Cardiac fibroblast (primary cell): ENCODE measurements around the gene KLK14.

Experiments used
- DNase-seq, 2 donors: peaks; one replicate each; pipeline versions ENCODE4 v3.0.0 to v3.0.0-alpha.2; 2010; ENCODE audit warnings: low read depth in 2 of 2
- H3K4me3 ChIP-seq, 2 donors: replicated peaks in 1 of 2; 1 replicate in 1 of 2; 2 replicates in 1 of 2; pipeline ENCODE4 v1.5.1; 2011; ENCODE audit warnings: low read depth in 2 of 2, low read length in 2 of 2, mild to moderate bottlenecking in 2 of 2, moderate library complexity in 1 of 2
- CTCF ChIP-seq: IDR thresholded peaks from one replicate; pipeline ENCODE4 v1.5.1; 2011; ENCODE audit warnings: low read depth, mild to moderate bottlenecking, low read length, inconsistent platforms

The KLK14 gene

GRCh38 chr19:51097166-51097738, 14.6 kb upstream of the KLK14 start:
- DNase-seq = peak; percentile 66 to 71
- no peak overlapping the region for H3K4me3 ChIP-seq
- TF ChIP-seq CTCF = peak; percentile 67

GRCh38 chr19:51096473-51097165, 13.9 kb upstream of the KLK14 start:
- H3K4me3 ChIP-seq = no peak overlapping the region
- TF ChIP-seq CTCF = no peak

DNA sequence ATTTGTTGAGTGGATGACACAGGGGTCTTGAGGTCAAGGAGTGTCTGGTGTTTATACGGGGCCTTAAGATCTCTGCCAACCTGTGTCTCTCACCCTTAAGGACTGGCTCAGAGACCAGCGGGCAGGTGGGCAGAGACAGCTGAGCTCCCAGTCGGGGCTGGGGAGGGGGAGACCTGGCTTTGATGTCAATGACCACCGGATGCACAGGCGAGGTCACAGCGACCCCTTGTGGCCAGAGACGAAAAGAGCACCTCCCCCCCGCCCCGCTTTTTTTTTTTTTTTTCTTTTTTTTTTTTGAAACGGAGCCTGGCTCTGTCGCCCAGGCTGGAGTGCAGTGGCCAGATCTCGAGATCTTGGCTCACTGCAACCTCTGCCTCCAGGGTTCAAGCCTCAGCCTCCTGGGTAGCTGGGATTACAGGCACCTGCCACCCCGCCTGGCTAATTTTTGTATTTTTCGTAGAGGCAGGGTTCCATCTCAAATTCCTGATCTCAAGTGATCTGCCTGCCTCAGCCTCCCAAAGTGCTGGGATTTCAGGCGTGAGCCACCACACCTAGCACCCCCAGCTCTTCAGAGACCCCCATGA, 12.1 kb upstream of the KLK14 start:
- peak; percentile 56 for TF ChIP-seq CTCF
- no peak overlapping the region for H3K4me3 ChIP-seq
- DNase-seq = peak; percentile 14 to 26

More at GRCh38 chr19:51096473-51097165, 13.9 kb upstream of the KLK14 start:
- peak in 1 of 2 donors; percentile 10 for DNase-seq

DNA sequence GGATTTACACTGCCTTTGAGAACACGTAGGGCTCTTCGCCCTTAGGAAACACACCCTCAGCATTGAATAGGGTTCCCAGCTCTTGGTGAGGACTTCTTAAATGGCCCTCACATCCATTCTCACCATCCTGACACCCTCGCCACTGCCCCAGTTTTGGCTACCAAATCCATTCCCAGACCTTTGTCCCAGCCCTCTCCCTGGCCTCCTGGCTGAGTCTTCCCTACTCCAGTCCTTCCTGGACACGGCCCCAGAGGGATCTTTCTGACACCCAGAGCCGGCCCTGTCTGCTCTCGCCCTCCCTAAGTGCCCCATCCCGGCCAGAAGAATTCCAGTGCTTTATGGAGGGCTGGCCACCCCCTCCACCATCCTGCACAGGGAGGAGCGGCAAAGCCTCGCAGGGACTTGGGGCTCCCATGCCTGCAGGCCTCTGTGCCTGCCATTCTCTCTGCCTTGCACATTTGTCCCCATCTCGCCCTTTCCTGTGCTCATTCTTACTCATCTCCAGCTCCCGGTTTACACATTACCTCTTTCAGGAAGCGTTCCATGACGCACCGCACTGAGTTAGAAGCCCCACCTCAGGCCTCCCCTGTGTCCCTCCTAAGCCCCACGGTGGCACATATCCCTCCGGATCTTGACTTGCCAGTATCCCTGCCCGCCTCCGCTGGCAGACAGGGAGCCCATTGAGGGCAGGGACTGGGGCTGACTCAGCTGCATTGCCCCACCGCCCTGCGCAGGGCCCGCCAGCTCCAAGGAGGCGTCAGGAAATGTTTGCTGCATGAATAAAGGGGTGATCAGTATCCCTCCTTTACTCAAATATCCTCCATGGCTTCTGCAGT, 11.0 kb upstream of the KLK14 start:
- H3K4me3 ChIP-seq = no peak overlapping the region
- peak in 1 of 2 donors; percentile 22 for DNase-seq
- no peak for TF ChIP-seq CTCF

GRCh38 chr19:51093101-51093500, 10.4 kb upstream of the KLK14 start:
- DNase-seq = no peak
- no peak for TF ChIP-seq CTCF
- no peak overlapping the region for H3K4me3 ChIP-seq

- DNase-seq = no peak
- H3K4me3 ChIP-seq = no peak overlapping the region
- TF ChIP-seq CTCF = no peak
Observed at GRCh38 chr19:51091895-51092873, 9.5 kb upstream of the KLK14 start.
